ENCODE measurements around the gene AIF1.

Gene AIF1

DNA sequence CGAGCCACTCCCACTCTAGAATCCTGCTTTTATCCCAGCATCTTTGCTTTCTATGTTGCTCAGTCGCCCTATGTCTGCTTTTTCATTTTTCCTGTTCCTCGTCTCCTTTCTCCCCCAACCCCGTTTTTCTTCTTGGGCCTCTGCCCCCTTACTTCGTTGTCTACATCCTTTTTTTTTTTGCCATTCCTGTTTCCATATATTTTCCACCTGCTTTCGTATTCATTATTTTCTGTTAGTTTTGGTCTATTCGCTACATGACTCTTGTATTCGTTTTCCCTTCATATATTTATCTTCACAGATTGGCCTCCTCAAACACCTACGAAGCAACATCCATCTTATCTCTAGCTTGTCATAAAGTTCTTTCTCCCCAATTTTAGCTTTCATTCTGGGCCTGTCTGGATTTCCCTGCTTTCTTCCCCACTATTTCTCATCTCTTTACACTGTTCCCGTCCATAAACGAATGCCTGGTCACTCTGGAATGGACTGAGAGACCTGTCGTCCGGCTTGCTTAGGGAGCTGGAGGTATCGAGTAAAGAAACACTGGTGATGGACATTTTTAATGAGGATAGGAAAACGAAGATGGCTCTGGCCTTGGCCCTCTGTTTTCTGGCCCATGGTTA is 6.4 kb downstream of the AIF1 start:
- no peak for DNase-seq

DNA sequence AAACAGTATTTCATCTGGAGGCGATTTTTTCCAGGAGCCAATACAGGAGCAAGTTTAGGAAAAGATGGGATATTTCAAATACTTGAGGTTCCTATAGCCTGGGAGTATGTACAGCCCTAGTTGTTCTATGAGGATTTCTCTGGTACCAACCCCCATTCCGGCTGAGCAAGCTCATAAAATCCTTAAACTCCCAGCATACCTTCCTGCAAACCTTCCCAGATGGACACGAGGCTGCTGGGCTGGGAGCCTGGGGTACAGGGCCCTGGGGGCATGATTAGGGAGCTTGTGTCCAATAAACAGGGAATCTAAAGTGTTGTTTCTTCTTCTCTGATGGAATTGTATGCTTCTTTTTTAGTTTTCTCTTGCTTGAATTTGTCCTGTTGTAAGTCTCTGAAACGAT is 7.0 kb downstream of the AIF1 start:
- no peak for DNase-seq

DNA sequence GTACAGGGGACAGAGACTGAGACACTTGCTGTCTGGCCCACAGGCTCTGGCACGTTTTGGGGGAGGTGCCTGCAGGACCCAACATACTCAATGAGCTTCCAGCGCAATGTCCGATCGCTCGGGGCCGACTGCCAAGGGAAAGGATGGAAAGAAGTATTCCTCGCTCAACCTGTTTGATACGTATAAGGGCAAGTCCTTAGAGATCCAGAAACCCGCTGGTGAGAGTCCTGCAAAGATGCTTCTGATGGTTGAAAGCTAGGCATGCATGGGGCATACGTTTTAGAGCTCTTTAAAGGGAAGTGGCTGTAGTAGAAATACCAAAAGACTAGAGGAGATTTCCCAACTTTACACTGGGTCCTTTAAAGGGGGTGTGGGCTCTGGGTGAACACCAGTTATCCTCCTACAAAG is 7.7 kb downstream of the AIF1 start:
- no peak for DNase-seq

DNA sequence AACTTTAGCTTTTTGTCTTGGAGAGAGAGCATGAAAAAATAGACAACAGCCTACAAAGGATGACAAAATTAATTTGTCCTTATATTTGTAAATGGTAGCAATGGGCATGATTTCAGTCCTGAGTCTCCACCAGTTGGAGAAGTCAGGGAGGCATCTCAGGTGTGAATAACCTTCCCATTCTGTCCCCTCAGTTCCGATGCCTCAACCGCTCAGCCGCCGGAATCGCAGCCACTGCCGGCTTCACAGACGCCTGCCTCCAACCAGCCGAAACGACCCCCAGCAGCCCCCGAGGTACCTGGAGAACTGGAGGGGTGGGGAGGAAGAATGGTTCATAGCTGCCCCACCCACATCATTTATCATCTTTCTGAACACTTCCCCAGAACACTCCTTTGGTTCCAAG is 9.0 kb downstream of the AIF1 start:
- no peak for DNase-seq

DNA sequence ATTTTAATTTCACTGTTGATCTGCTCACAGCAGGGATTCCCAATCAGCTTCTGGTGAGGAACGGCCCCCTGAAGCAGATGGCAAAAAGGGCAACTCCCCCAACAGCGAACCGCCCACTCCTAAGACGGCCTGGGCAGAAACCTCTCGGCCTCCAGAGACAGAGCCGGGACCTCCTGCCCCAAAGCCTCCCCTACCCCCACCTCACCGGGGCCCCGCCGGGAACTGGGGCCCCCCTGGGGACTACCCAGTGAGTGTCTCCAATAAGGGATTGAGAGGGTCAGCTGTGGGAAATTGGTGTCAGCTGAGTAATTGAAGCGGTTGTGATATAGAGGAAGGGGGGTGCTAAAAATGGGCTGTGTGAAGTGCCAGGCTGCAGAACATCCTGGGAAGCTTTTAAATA is 11.9 kb downstream of the AIF1 start:
- no peak for DNase-seq

DNA sequence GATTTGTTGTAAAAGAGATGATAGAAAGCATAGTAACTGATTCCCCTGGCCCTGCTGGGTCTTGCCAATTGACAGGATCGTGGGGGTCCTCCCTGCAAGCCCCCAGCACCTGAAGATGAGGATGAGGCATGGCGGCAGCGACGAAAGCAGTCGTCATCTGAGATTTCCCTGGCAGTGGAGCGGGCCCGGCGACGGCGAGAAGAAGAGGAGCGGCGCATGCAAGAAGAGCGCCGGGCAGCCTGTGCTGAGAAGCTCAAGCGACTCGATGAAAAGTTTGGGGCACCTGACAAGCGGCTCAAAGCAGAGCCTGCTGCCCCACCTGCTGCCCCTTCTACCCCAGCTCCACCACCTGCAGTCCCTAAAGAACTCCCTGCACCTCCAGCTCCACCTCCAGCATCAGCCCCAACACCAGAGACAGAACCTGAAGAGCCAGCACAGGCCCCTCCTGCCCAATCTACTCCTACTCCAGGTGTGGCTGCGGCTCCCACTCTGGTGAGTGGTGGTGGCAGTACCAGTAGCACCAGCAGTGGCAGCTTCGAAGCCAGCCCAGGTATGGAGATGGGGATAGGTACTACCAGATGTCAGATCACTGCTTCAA is 12.8 kb downstream of the AIF1 start:
- no peak for DNase-seq

DNA sequence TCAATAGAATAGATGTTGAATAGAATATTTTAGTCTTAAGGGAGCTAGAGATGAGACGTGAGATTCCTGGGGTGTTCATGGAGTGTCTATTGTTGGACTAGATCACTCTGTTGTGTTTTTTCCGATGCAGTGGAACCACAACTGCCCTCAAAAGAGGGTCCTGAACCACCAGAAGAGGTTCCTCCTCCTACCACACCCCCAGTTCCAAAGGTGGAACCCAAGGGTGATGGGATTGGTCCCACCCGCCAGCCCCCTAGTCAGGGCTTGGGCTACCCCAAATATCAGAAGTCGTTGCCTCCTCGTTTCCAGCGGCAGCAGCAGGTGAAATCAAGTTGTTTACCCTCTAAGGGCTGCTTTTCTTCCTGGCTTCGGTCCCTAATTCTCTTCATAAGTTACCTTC is 14.0 kb downstream of the AIF1 start:
- no peak for DNase-seq

DNA sequence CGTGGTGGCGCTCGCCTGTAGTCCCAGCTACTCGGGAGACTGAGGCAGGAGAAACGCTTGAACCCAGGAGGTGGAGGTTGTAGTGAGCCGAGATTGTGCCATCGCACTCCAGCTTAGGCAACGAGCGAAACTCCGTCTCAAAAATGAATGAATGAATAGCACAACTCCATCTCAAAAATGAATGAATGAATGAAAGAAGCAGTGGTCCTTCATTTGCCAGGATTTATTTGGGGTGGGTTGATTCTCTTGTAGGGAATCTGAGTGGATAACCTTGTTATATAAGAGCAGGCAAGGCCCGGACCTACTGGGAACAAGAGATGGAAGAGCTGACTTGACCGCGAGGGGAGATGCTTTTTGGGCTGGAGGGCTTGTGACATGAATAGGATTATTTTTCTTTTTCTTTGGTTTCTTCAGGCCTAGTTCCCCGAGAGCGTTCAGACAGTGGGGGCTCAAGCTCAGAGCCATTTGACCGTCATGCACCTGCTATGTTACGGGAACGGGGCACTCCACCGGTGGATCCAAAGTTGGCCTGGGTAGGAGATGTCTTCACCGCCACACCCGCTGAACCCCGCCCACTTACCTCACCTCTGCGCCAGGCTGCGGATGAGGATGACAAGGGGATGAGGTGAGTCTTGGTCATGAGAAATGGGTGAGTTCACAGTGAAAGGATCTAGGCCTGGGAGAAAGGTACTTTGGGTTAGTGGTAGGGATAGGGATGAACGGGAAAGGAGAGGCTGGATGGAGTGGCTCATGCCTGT is 15.3 kb downstream of the AIF1 start:
- DNase-seq: no peak

DNA sequence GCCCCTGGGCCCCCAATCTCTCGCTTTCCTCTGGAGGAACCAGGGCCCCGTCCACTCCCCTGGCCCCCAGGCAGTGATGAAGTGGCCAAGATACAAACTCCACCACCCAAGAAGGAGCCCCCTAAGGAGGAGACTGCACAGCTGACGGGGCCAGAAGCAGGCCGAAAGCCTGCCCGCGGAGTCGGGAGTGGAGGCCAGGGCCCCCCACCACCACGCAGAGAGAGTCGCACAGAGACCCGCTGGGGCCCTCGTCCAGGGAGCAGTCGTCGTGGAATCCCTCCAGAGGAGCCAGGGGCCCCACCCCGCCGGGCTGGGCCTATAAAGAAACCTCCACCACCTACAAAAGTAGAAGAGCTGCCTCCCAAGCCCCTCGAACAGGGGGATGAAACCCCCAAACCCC is 16.2 kb downstream of the AIF1 start:
- DNase-seq: no peak

DNA sequence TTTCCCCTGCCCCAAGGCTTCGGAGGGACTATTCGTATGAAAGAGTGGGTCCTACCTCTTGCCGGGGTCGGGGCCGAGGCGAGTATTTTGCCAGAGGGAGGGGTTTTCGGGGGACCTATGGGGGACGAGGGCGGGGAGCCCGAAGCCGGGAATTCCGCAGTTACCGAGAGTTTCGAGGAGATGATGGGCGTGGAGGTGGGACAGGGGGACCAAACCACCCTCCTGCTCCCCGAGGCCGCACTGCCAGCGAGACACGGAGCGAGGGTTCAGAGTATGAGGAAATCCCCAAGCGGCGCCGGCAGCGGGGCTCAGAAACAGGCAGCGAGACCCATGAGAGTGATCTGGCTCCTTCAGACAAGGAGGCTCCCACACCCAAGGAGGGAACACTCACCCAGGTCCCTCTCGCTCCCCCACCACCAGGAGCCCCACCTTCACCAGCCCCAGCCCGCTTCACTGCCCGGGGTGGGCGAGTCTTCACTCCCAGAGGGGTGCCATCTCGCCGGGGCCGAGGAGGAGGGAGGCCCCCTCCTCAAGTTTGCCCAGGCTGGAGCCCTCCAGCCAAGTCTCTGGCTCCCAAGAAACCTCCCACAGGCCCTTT is 16.7 kb downstream of the AIF1 start:
- no peak for DNase-seq

DNA sequence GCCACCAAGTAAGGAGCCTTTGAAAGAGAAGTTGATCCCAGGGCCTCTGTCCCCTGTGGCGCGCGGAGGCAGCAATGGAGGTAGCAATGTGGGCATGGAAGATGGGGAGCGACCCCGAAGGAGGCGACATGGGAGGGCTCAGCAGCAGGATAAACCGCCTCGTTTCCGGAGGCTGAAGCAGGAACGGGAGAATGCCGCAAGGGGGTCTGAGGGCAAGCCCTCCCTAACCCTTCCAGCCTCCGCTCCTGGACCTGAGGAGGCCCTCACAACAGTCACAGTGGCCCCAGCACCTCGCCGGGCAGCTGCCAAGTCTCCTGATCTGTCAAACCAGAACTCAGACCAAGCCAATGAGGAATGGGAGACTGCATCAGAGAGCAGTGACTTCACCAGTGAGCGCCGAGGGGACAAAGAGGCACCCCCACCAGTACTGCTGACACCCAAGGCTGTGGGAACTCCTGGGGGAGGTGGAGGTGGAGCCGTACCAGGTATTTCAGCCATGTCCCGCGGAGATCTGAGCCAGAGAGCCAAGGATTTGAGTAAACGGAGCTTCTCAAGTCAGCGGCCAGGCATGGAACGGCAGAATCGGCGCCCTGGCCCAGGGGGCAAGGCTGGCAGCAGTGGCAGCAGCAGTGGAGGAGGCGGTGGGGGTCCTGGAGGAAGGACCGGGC is 17.4 kb downstream of the AIF1 start:
- DNase-seq: no peak

DNA sequence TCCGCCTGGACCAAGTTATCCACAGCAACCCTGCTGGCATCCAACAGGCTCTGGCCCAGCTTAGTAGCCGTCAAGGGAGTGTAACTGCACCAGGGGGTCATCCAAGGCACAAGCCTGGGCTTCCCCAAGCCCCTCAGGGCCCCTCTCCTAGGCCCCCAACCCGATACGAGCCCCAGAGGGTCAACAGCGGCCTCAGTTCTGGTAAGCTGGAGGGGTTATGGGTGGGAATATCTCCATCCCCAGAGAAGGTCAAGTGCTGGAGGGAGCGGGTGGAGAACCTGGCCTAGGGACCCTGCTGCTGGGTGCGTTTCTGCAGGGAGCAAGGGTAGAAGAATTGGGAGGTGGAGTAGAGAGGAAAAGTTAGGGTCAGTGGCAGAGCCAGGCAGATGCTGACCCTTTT is 18.4 kb downstream of the AIF1 start:
- no peak for DNase-seq

DNA sequence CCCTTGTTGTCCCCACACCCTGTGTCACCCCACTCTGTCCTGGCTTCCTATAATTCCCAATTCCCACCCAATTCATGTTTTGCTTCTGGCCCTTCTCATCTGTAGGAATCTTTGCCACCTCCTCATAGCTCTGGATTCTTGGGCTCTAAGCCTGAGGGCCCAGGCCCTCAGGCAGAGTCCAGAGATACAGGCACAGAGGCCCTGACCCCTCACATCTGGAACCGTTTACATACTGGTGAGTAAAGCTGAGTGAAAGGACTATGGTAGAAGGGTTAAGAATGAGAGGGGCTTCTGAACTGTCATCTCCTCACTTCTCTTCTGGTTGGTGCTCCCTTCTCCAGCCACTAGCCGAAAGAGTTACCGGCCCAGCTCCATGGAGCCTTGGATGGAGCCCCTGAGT is 19.1 kb downstream of the AIF1 start:
- DNase-seq: no peak

DNA sequence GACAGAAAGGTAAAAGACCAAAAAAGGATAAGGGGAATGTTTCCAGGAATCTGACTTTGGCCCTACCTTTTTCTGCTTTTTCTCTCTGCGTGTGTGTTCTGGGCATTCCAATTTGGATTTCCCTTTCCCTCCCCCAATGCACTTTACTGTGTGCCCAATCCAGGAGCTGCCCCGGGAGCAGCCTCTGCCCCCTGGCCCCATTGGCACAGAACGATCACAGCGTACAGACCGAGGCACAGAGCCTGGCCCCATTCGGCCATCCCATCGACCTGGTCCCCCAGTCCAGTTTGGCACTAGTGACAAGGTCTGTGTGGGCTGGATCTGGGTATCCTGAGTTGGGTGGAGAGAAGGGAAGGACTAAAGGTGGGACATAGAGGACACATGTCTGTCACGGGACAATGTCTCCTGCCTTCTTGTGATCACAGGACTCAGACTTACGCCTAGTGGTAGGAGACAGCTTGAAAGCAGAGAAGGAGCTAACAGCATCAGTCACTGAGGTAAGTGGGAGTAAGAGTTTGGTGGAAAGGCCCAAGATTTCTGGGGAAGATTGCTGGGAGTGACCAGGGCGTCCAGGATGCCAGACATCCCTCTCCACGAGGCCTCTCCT is 20.0 kb downstream of the AIF1 start:
- DNase-seq: no peak

DNA sequence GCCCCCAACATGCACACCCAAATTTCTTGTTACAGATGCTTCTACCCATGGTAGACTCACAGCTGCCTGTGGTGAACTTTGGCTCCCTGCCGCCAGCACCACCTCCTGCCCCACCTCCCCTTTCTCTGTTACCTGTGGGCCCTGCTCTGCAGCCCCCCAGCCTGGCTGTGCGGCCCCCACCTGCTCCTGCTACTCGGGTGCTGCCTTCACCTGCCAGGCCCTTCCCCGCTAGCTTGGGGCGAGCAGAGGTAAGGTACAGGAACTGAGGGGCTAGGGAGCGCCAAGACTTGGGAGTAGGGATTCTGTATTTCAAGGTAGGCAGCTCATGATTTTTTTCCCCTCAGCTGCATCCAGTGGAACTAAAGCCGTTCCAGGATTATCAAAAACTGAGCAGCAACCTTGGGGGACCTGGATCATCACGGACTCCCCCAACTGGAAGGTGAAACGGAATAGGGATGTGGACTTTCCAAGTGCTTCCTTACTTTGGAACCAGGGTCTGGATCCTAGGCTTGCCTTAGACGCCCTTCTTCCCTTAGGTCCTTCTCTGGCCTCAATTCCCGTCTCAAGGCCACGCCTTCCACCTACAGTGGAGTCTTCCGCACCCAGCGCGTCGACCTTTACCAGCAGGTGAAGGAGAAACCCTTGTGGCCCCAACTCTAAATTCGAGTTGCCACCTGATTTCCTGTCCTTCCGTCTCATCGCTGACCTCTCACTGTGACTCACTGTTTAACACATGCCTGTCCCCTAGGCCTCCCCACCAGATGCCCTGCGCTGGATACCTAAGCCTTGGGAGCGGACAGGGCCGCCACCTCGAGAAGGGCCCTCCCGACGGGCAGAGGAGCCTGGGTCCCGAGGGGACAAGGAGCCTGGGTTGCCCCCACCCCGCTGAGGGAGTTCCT is 21.9 kb downstream of the AIF1 start:
- no peak for DNase-seq

DNA sequence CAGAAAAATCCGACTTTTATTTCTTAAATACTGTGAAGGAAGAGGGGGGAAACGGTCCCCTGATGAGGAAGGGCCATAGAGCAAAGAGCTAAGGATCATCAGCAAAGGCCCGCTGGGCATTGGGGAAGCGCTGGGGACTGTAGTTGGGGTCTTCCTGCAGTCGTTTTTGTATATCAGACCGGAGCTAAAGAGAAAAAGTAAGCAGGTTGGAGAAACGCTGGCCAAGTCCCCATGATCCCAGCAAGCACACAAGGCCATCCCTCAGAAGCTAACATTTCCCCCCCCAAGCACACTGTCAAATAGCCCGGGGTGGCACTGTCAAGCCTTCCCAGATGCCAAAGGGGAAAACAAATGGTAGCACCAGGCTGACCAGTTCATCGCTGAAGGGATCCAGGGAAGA is 24.0 kb downstream of the AIF1 start:
- no peak for DNase-seq

DNA sequence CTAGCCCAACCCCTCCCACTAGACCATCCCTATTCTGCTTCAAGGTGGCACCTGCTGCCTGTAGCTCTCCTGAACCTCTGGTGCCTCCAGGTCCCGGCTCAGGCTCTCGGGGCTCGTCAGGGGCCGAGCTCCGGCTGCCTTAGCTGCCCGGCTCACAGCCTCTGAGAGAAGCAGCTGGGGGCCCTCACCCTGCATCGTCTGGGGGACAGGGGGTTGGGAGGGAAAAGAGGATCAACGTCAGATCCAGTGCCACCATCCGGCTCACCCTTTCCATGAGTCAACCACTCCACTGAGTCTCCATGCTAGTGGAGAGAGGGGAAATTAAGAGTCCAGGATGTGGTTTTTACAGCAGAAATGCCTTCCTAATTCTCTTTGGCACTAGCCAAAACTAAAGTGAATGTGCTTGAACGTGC is 24.4 kb downstream of the AIF1 start:
- no peak for DNase-seq

DNA sequence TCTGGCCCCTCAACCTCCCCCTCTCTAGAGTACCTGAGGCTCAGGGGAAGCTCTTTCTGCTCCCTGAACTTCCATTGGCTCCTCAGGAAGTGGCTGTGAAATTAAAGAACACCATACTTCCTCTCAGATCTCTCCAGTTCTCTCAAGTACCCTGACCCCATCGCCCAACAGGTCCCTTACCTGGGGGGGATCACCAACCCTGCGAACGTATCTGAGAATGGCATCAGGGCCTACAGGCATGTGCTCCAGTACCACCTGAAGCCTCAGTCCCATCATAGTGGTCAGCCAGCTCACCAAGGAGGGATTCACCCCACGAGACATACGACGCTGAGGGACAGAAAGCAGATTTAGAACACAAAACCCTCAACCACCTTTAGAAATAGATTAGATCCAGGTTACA is 25.6 kb downstream of the AIF1 start:
- DNase-seq: no peak

DNA sequence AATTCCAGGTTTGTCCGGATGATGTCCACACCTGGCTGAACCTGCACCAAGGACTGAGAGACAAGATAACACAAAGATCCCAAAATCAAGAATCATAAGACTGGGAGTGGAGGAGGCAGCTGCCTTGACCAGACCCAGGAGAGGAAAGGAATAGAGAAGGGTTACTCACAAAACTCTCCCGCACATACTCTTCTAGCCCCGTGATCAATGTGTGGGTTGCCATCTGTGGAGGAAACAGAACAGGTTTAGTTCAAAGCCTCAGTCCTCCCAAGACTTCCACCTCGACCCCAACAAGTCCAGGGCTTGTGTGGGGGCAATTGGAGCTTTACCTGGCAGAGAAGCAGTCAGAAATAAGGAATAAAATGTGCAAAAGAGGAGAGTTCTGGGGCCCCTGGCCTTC is 26.3 kb downstream of the AIF1 start:
- no peak for DNase-seq

DNA sequence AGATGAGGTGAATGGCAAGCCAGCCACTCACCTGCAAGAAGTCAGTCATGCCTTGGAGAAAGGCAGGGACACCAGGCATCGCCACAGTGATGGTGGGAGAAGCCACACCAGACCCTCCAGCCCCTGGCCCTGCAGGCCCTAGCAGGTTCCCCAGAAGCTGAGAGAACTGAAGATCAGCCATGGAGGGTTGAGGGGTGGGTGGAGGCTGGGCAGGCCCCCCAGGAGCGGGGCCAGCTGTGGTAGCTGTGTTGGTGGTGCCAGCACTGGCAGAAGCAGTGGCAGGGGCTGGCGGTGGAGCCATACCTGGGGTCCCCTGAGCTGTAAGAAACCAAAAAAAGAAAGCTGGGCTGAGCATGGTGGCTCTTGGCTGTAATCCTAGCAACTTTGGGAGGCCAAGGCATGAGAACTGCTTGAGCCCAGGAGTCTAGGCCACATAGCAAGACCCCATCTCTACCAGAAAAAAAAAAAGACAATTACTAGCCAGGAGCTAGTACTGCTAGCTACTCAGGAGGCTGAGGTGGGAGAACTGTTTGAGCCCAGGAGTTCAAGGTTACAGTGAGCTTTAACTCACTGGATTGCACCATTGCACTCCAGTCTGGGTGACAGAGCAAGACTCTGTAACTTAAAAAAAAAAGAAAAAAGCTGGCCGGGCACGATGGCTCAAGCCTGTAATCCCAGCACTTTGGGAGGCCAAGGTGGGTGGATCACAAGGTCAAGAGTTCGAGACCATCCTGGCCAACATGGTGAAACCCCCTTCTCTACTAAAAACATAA is 27.9 kb downstream of the AIF1 start:
- DNase-seq: no peak

DNA sequence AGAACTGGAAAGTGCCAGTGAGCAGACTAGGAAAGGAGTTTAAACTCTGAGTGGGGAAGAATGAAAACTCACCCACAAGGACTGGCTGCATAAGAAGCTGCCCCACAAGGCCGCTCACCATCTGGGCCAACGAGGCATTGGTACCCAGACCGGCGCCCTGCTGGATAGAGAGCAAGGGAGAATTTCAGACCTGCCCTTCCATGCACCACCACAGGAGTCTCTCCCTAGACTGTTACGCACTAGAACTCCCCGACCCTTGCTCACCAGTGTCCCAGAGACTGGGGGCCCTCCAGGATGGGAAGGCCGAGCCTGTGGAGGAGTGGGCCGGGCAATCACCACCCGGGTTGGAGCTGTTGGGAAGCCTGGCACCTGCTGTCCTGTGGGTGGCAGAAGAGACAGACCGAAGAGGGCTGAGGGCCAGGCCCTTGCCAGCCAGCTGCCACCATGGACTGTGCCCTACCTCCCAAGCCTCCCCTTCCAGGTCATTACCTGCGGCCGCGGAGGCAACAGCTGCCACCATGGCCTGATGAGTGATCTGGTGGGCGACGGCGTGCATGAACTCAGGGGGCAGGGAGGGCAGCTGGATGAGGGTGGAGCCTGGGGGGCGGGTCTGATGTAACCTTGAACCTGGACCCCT is 28.9 kb downstream of the AIF1 start:
- no peak for DNase-seq
